DOHH2 (cell line): ENCODE data around the gene TPCN2.
A peak's percentile ranks its signal among the peaks of the same experiment; 100 is the strongest.

Experiments
- H3F3A ChIP-seq: fragments of 200-600 bp; sonication (generic), shearing (Covaris generic); 2 replicates; pipeline ENCODE4 v1.6.0; 2016; ENCODE audit warnings: antibody characterized with exemption, mild to moderate bottlenecking; ENCODE audit not compliant: control insufficient read depth, insufficient read depth
- H3K27ac ChIP-seq: fragments of 200-600 bp; sonication (generic); 2 replicates; pipeline ENCODE4 v1.5.1; 2014; ENCODE audit warnings: low read depth, mild to moderate bottlenecking, low read length, moderate library complexity
- H3K27me3 ChIP-seq: fragments of 200-600 bp; sonication (generic); 2 replicates; pipeline ENCODE4 v1.6.1; 2014; ENCODE audit warnings: mild to moderate bottlenecking, low read length, mixed read lengths; ENCODE audit not compliant: control insufficient read depth
- H3K36me3 ChIP-seq: fragments of 200-600 bp; sonication (generic); 2 replicates; pipeline ENCODE4 v1.6.1; 2014; ENCODE audit warnings: mild to moderate bottlenecking, low read length, moderate library complexity, mixed read lengths; ENCODE audit not compliant: control insufficient read depth
- H3K4me1 ChIP-seq: fragments of 200-600 bp; sonication (generic); 2 replicates; pipeline ENCODE4 v1.6.1; 2014; ENCODE audit warnings: mild to moderate bottlenecking, low read length, mixed read lengths; ENCODE audit not compliant: control insufficient read depth
- H3K4me2 ChIP-seq: fragments of 200-600 bp; sonication (generic); 2 replicates; pipeline ENCODE4 v1.6.0; 2014; ENCODE audit warnings: mild to moderate bottlenecking, low read length, moderate library complexity
- H3K4me3 ChIP-seq: fragments of 200-600 bp; sonication (generic); 2 replicates; pipeline ENCODE4 v1.5.1; 2014; ENCODE audit warnings: mild to moderate bottlenecking, low read length, mixed read lengths
- H3K79me2 ChIP-seq: fragments of 200-600 bp; sonication (generic); 2 replicates; pipeline ENCODE4 v1.6.1; 2014; ENCODE audit warnings: mild to moderate bottlenecking, low read length, mixed read lengths; ENCODE audit not compliant: control insufficient read depth
- H3K9me2 ChIP-seq: fragments of 200-600 bp; sonication (generic); replicated peaks from 2 replicates; pipeline ENCODE4 v1.6.1; 2014; ENCODE audit warnings: mild to moderate bottlenecking, low read length, mixed read lengths; ENCODE audit not compliant: control insufficient read depth
- H3K9me3 ChIP-seq: fragments of 200-600 bp; sonication (generic); 2 replicates; pipeline ENCODE4 v1.6.1; 2014; ENCODE audit warnings: antibody characterized with exemption, low read length, mixed read lengths; ENCODE audit not compliant: control insufficient read depth, insufficient read depth
- H4K20me1 ChIP-seq: fragments of 200-600 bp; sonication (generic); 2 replicates; pipeline ENCODE4 v1.6.0; 2014; ENCODE audit warnings: low read depth, mild to moderate bottlenecking, antibody characterized with exemption, low read length, moderate library complexity; ENCODE audit not compliant: control insufficient read depth, insufficient read depth
- EZH2phosphoT487 ChIP-seq: fragments of 200-600 bp; sonication (generic); IDR thresholded peaks from 2 replicates; pipeline ENCODE4 v1.6.1; 2017; ENCODE audit warnings: borderline replicate concordance, mild to moderate bottlenecking, antibody characterized with exemption, low read length, moderate library complexity, mixed read lengths
- TF ChIP-seq, protein P1 (sequence below): fragments of 200-600 bp; sonication (generic); IDR thresholded peaks from one replicate; pipeline ENCODE4 v1.5.1; 2014; ENCODE audit warnings: antibody characterized with exemption, mild to moderate bottlenecking, low read depth, low read length; ENCODE audit not compliant: poor library complexity, severe bottlenecking

TPCN2 gene

GRCh38 chr11:69053169-69053477, 4.4 kb downstream of the TPCN2 start:
- peaks cover 69% of the 10 kb centered on the region for H3K79me2 ChIP-seq
- peak overlapping the region; percentile 52 for H3K4me2 ChIP-seq
- no peaks in the 10 kb centered on the region for H3K9me3 ChIP-seq
- peaks cover 5% of the 10 kb centered on the region; the same call in 1 of the 2 replicates for H3F3A ChIP-seq
- H4K20me1 ChIP-seq: peaks cover 3% of the 10 kb centered on the region; the same call in 1 of the 2 replicates
- H3K27ac ChIP-seq: peak overlapping the region; percentile 10; the same call in 1 of the 2 replicates
- TF ChIP-seq, protein P1, sequence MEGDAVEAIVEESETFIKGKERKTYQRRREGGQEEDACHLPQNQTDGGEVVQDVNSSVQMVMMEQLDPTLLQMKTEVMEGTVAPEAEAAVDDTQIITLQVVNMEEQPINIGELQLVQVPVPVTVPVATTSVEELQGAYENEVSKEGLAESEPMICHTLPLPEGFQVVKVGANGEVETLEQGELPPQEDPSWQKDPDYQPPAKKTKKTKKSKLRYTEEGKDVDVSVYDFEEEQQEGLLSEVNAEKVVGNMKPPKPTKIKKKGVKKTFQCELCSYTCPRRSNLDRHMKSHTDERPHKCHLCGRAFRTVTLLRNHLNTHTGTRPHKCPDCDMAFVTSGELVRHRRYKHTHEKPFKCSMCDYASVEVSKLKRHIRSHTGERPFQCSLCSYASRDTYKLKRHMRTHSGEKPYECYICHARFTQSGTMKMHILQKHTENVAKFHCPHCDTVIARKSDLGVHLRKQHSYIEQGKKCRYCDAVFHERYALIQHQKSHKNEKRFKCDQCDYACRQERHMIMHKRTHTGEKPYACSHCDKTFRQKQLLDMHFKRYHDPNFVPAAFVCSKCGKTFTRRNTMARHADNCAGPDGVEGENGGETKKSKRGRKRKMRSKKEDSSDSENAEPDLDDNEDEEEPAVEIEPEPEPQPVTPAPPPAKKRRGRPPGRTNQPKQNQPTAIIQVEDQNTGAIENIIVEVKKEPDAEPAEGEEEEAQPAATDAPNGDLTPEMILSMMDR: no peak
- TF ChIP-seq EZH2phosphoT487: no peak
- peak overlapping the region; percentile 48 for H3K4me3 ChIP-seq
- H3K9me2 ChIP-seq: no peaks in the 10 kb centered on the region
- peaks cover 30% of the 10 kb centered on the region for H3K36me3 ChIP-seq
- no peaks in the 10 kb centered on the region for H3K27me3 ChIP-seq
- peaks cover 81% of the 10 kb centered on the region for H3K4me1 ChIP-seq

DNA sequence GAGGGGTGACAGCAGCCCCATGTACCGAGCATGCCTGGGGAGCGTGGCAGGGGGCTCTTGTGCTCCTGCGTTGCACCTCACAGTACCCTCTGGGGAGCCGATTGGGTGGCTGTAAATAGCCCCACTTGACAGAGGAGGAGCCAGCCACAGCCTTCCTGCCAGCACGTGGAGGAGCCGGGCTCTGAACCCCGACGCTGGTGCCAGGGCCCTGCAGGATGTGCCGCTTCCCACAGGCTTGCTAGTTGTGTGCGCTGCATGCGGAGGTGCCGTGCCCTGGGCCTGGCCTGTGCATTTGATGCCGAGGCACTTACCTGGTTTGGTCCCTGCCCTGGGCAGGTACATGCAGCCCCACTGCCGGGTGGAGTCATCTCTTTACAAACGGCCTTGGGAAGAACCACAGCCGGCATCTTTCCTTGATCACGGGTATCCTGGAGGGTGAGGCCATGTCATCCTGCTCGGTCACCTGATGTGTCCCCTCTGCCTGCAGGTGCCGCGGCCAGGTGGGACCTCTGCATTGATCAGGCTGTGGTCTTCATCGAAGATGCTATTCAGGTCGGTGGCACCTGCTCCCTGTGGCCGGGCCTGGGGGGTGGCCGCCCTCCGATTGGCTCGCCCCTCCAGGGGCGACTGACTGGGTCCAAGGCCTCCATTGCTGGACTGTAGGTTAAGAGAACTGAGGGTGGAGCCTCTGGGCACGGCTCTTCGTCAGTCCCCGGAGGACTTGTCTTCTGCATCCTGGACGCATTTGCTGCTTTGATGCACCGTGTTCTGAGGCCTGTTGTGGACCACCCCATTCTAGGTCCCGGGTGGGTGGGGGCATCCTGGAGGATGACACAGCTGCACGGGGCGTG, 5.0 kb downstream of the TPCN2 start:
- Histone ChIP-seq H3K4me1 (peaks cover 78% of the 10 kb centered on the region), H3K4me2 (peak overlapping the region; percentile 52), H3K79me2 (peaks cover 69% of the 10 kb centered on the region), H3F3A (peaks cover 5% of the 10 kb centered on the region; the same call in 1 of the 2 replicates), H3K27me3 (no peaks in the 10 kb centered on the region), H3K9me3 (no peaks in the 10 kb centered on the region), H3K36me3 (peaks cover 30% of the 10 kb centered on the region), H3K4me3 (peak overlapping the region; percentile 48; the same call in 1 of the 2 replicates), H4K20me1 (peaks cover 3% of the 10 kb centered on the region; the same call in 1 of the 2 replicates), H3K27ac (no peak overlapping the region), H3K9me2 (no peaks in the 10 kb centered on the region)
- no peak for TF ChIP-seq EZH2phosphoT487
- TF ChIP-seq, protein P1: no peak

DNA sequence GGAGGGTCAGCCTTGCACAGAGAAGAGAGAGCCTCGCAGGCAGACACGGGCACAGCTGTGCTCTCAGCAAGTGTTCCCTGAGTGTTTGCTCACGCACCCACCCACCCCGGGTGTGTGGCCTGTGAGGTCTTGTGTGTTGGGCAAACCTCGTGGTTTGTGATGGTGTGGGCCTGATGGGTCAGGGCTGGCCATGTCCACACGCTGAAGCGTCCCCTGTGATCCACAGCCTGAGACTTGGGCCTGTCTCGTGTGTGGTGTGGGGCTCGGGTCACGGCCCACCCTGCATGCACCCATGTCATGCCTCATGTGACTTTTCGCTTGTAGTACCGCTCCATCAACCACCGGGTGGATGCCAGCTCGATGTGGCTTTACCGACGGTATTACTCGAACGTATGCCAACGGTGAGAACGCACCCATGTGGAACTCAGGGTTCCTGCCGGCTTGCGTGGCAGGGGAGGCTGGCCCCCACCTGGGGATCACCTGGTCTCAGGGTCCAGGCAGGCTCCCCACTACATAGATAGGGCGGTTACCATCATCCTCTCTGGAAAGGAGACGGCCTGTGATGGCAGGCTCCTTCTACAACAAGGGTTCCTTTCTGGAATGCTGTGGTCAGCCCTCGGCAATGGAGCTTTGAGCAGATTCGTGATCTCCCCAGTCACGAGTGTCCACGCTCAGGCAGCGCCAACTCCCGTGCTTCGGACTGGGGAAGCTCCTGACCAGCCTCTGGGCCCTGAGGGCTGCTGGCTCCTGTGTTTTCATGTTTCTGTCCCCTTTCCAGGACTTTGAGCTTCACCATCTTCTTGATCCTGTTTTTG, 5.9 kb downstream of the TPCN2 start:
- no peaks in the 10 kb centered on the region for H3K27me3 ChIP-seq
- no peaks in the 10 kb centered on the region for H3K9me2 ChIP-seq
- H3K4me1 ChIP-seq: peaks cover 74% of the 10 kb centered on the region
- no peaks in the 10 kb centered on the region for H3K9me3 ChIP-seq
- peaks cover 30% of the 10 kb centered on the region for H3K36me3 ChIP-seq
- H3F3A ChIP-seq: peaks cover 5% of the 10 kb centered on the region; the same call in 1 of the 2 replicates
- H3K27ac ChIP-seq: no peak overlapping the region
- H3K4me2 ChIP-seq: peak overlapping the region; percentile 58; the same call in 1 of the 2 replicates
- peaks cover 61% of the 10 kb centered on the region for H3K79me2 ChIP-seq
- TF ChIP-seq, protein P1: no peak
- no peak for TF ChIP-seq EZH2phosphoT487
- H3K4me3 ChIP-seq: no peak overlapping the region
- H4K20me1 ChIP-seq: peaks cover 3% of the 10 kb centered on the region; the same call in 1 of the 2 replicates
